GM20000 (cell line): ENCODE measurements around the gene DNAJC17.

ENCODE experiments used
- DNase-seq: peaks from one replicate; pipeline ENCODE4 v3.0.0; 2012; ENCODE audit warnings: low spot score
- TF ChIP-seq, protein P1 (sequence below): IDR thresholded peaks from 2 replicates; pipeline ENCODE4 v1.5.1; 2012; ENCODE audit warnings: mild to moderate bottlenecking, control low read depth; ENCODE audit errors: extremely low read depth, missing control alignments

The DNAJC17 gene

DNA sequence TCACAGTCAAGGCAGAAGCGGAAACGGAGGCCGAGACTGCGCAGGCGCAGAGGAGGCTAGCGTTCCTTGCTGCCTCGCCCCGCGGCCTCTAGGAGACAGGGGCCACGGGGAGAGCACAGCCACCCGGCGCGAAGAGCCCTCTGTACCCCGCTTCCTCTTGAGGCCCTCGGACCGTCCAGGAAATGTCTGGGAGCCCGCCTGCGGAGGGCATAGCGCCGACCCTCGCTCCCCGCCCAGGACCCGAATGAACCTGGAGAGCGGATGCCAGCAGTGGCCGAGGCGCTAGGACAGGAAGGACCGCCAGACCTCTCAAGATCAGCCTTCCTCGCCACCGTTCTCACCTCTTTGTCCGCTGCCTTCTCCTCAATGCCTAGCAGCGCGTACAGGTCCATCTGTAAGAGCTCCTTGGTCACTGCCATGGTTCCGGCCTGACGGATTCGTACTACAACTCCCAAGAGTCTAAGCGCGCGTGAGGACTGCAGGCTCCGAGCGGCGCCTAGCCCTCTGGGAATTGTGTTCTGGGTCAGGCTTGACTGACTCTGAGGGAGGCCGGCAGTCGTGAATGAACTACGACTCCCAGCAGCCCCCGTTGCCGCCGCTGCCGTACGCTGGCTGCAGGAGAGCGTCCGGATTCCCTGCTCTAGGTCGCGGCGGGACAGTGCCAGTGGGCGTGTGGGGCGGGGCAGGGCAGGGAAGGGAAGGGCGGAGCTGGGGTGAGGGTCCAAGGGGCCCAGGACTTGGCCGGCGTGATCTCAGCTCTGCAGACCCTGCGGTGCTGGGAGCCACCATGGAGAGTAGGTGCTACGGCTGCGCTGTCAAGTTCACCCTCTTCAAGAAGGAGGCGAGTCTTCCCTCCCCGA is at the start of gene DNAJC17, which contains the start of gene ZFYVE19:
Gene DNAJC17 (minus strand): TSS at position 446 of the 860 bp plus-strand sequence. CDS start 27 bp downstream, at position 419.
Gene ZFYVE19 (plus strand): TSS at position 62 of the 860 bp plus-strand sequence. CDS start 501 bp downstream, at position 563.
- peak; percentile 89 for DNase-seq
- TF ChIP-seq, protein P1, sequence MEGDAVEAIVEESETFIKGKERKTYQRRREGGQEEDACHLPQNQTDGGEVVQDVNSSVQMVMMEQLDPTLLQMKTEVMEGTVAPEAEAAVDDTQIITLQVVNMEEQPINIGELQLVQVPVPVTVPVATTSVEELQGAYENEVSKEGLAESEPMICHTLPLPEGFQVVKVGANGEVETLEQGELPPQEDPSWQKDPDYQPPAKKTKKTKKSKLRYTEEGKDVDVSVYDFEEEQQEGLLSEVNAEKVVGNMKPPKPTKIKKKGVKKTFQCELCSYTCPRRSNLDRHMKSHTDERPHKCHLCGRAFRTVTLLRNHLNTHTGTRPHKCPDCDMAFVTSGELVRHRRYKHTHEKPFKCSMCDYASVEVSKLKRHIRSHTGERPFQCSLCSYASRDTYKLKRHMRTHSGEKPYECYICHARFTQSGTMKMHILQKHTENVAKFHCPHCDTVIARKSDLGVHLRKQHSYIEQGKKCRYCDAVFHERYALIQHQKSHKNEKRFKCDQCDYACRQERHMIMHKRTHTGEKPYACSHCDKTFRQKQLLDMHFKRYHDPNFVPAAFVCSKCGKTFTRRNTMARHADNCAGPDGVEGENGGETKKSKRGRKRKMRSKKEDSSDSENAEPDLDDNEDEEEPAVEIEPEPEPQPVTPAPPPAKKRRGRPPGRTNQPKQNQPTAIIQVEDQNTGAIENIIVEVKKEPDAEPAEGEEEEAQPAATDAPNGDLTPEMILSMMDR: no peak

GRCh38 chr15:40856746-40857145 is 49.5 kb upstream of the DNAJC17 start:
- TF ChIP-seq, protein P1: no peak
- DNase-seq: no peak

DNA sequence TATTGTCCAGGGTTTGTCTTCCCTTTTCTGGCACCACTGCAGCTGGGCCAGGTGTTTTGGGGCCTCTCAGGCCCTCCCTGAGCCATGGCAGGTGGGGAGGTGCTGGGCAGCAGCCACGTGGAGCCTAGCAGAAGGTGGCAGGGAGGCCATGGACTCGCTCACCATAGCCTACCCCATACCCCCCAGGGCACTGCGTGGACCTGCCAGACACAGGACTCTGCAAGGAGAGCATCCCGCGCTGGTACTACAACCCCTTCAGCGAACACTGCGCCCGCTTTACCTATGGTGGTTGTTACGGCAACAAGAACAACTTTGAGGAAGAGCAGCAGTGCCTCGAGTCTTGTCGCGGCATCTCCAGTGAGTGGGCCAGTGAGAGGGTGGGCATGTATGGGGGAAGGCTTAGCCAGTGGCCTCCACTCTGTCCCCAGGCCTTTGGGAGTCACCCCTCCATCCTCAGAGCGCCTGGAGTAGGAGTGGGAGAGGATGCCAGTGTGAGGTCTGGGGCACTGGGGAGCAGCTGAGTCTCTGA is 48.5 kb upstream of the DNAJC17 start:
- no peak for DNase-seq
- TF ChIP-seq, protein P1: no peak

GRCh38 chr15:40854161-40854560 is 46.9 kb upstream of the DNAJC17 start:
- no peak for DNase-seq
- TF ChIP-seq, protein P1: no peak

- no peak for DNase-seq
- TF ChIP-seq, protein P1: no peak
These were observed 46.1 kb upstream of the DNAJC17 start for GRCh38 chr15:40853241-40853890.

DNA sequence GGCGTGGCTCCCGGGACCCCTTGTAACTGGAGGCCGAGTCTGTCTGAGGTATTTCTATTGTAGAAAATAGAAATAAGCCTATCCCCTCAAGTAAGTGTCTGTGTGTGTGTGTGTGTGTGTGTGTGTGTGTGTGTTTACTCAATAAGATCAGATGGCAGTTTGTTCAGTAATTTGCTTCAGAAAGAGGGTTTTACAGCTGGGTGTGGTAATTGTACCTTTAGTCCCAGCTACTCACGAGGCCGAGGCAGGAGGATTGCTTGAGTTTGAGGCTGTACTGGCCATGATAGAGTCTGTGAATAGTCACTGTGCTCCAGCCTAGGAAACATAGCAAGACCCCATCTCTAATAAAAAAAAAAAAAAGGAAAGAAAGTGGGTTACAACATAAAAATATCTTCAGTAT is 45.3 kb upstream of the DNAJC17 start:
- TF ChIP-seq, protein P1: no peak
- DNase-seq: no peak
